SK-N-SH (cell line): ENCODE data around the gene P2RX3.

Experiments
- CTCF ChIP-seq: fragments of 200-600 bp; sonication (generic); IDR thresholded peaks from 2 replicates; pipeline ENCODE4 v1.6.1; 2017; ENCODE audit warnings: antibody characterized with exemption, mild to moderate bottlenecking, moderate library complexity
- ELF1 ChIP-seq: IDR thresholded peaks from 2 replicates; pipeline ENCODE4 v1.4.0; 2012
- EP300 ChIP-seq, 2 experiments: IDR thresholded peaks; 2 replicates each; pipeline versions ENCODE4 v1.4.0 to v1.6.1; 2012; ENCODE audit warnings: borderline replicate concordance in 1 of 2, low read depth in 1 of 2, low read length in 1 of 2
- FOXJ3 ChIP-seq: sonication (generic); formaldehyde crosslinking; IDR thresholded peaks from 2 replicates; pipeline ENCODE4 v1.5.1; 2020; ENCODE audit warnings: mild to moderate bottlenecking, missing genetic modification reagents
- POLR2AphosphoS5 ChIP-seq: IDR thresholded peaks from 2 replicates; pipeline ENCODE4 v1.6.1; 2012; ENCODE audit warnings: low read depth, low read length
- RAD21 ChIP-seq: IDR thresholded peaks from 2 replicates; pipeline ENCODE4 v1.6.1; 2012; ENCODE audit warnings: mild to moderate bottlenecking, low read length
- TEAD4 ChIP-seq: IDR thresholded peaks from 2 replicates; pipeline ENCODE4 v1.4.0; 2012; ENCODE audit warnings: mild to moderate bottlenecking, borderline replicate concordance; ENCODE audit not compliant: insufficient read depth

GRCh38 chr11:57312511-57313021 lies 25.6 kb upstream of the P2RX3 start:
- no peak for TF ChIP-seq CTCF
- TF ChIP-seq EP300 (IDR thresholded peaks at IDR 0.05; ENCODE audit: borderline replicate concordance in 1 of 2, low read depth in 1 of 2, low read length in 1 of 2), result no peak
- TF ChIP-seq TEAD4, result no peak
- TF ChIP-seq FOXJ3 (CRISPR knock-in tag), result no peak
- no peak for TF ChIP-seq RAD21
- TF ChIP-seq POLR2AphosphoS5, result no peak
- no peak for TF ChIP-seq ELF1
